DMS53 treated with DMSO at 0.1 percent for 48 hours (cell line): Measurements from ENCODE around the gene CDKL5.

Experiments used
- DNase-seq: peaks from one replicate; lab custom pipeline; 2025; ENCODE audit not compliant: unreplicated experiment; lab: John Stamatoyannopoulos, UW

Gene CDKL5

GRCh38 chrX:18455384-18455783 is 30.0 kb downstream of the CDKL5 start:
- DNase-seq, result no peak

- DNase-seq, result no peak
Measured at GRCh38 chrX:18457000-18457399, 31.6 kb downstream of the CDKL5 start.

- no peak for DNase-seq
Measured at GRCh38 chrX:18461431-18461830, 36.0 kb downstream of the CDKL5 start.

- no peak for DNase-seq
Measured at GRCh38 chrX:18464499-18464898, 39.1 kb downstream of the CDKL5 start.

GRCh38 chrX:18465051-18465450 is 39.6 kb downstream of the CDKL5 start:
- DNase-seq, result no peak

GRCh38 chrX:18468599-18468998 is 43.2 kb downstream of the CDKL5 start:
- no peak for DNase-seq

- no peak for DNase-seq
Measured at GRCh38 chrX:18471296-18471695, 45.9 kb downstream of the CDKL5 start.

- no peak for DNase-seq
Measured at GRCh38 chrX:18490806-18491555, 65.6 kb downstream of the CDKL5 start.

GRCh38 chrX:18491587-18492340 is 66.4 kb downstream of the CDKL5 start:
- DNase-seq, result no peak

GRCh38 chrX:18534949-18535348 is 109.5 kb downstream of the CDKL5 start:
- DNase-seq, result no peak

- no peak for DNase-seq
Measured at GRCh38 chrX:18537068-18537467, 111.7 kb downstream of the CDKL5 start.

- no peak for DNase-seq
Measured at GRCh38 chrX:18537524-18537923, 112.1 kb downstream of the CDKL5 start.

GRCh38 chrX:18542131-18542530 is 116.7 kb downstream of the CDKL5 start:
- DNase-seq, result no peak

- DNase-seq, result no peak
Measured at GRCh38 chrX:18542905-18543304, 117.5 kb downstream of the CDKL5 start.

- DNase-seq, result no peak
Measured at GRCh38 chrX:18543738-18544137, 118.3 kb downstream of the CDKL5 start.

- DNase-seq, result no peak
Measured at GRCh38 chrX:18545771-18546170, 120.4 kb downstream of the CDKL5 start.

- DNase-seq, result no peak
Measured at GRCh38 chrX:18548996-18549395, 123.6 kb downstream of the CDKL5 start.

- DNase-seq, result no peak
Measured at GRCh38 chrX:18549643-18550042, 124.2 kb downstream of the CDKL5 start.

- no peak for DNase-seq
Measured at GRCh38 chrX:18557879-18558278, 132.5 kb downstream of the CDKL5 start.

GRCh38 chrX:18558799-18559198 is 133.4 kb downstream of the CDKL5 start:
- DNase-seq, result no peak

GRCh38 chrX:18561020-18561419 is 135.6 kb downstream of the CDKL5 start:
- DNase-seq, result no peak

- no peak for DNase-seq
Measured at GRCh38 chrX:18565727-18566126, 140.3 kb downstream of the CDKL5 start.

- DNase-seq, result no peak
Measured at GRCh38 chrX:18566748-18567147, 141.3 kb downstream of the CDKL5 start.
